ENCODE data around the gene FRG1. TPM values are rescaled to one million over a fixed set of nuclear protein-coding genes. Genes with fewer than 3 reads are reported as not detected.
"Not testable (repeated sequence)": the region's sequence is repeated elsewhere in the genome, so short reads cannot be mapped to it uniquely, and the experiment has no call there.

Gene FRG1
- total and polyA plus RNA-seq, 10 of the 15 experiments (the other 5 are each of a cell fraction or from before 2014, with no cell fraction given) = 28.9 to 190 (median 58.6) TPM

DNA sequence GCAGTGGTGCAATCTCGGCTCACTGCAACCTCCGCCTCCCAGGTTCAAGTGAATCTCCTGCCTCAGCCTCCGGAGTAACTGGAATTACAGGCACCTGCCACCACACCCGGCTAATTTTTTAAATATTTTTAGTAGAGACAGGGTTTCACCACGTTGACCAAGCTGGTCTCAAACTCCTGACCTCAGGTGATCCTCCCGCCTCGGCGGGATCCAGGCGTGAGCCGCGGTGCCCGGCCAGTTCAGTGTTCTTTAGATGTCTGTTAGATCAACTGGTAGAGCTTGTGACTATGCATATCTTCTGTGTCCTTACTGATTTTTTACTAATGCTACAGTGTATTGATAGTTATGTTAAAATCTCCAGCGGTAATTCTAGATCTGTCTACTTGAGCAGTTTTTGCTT is 6.2 kb downstream of the FRG1 start:
- intact Hi-C loops (cut with micrococcal nuclease; ENCODE audit: unreplicated experiment); H3K9ac ChIP-seq (ENCODE audit: control insufficient read depth, insufficient read depth, low read length); H2AFZ ChIP-seq (ENCODE audit: control insufficient read depth, low read depth, low read length); H3K36me3 ChIP-seq (ENCODE audit: control insufficient read depth in 2 of 2, insufficient read depth in 2 of 2, low read length in 1 of 2); SMC1A ChIA-PET (ENCODE audit: uncharacterized antibody, unreplicated experiment); DNase-seq (ENCODE audit: low read depth, low spot score); CTCF ChIA-PET; H3K4me3 ChIP-seq; BruUV-seq (replicated peaks); H3K27me3 ChIP-seq (replicated peaks in 1 of 2; ENCODE audit: control insufficient read depth in 2 of 2, insufficient read depth in 2 of 2, low read length in 1 of 2); in situ Hi-C loops (cut with MboI); H3K4me1 ChIP-seq (ENCODE audit: control insufficient read depth, insufficient read depth, low read length); FAIRE-seq; H3K9me3 ChIP-seq (replicated peaks; ENCODE audit: control insufficient read depth, insufficient read depth, low read length); H3K4me2 ChIP-seq (ENCODE audit: control insufficient read depth, insufficient read depth); ATAC-seq; RAD21 ChIA-PET (ENCODE audit: unreplicated experiment); POLR2A ChIA-PET; H3K27ac ChIP-seq (ENCODE audit: control insufficient read depth, insufficient read depth); H4K20me1 ChIP-seq (ENCODE audit: control insufficient read depth, insufficient read depth): not testable (repeated sequence)
- TF ChIP-seq, protein P1, sequence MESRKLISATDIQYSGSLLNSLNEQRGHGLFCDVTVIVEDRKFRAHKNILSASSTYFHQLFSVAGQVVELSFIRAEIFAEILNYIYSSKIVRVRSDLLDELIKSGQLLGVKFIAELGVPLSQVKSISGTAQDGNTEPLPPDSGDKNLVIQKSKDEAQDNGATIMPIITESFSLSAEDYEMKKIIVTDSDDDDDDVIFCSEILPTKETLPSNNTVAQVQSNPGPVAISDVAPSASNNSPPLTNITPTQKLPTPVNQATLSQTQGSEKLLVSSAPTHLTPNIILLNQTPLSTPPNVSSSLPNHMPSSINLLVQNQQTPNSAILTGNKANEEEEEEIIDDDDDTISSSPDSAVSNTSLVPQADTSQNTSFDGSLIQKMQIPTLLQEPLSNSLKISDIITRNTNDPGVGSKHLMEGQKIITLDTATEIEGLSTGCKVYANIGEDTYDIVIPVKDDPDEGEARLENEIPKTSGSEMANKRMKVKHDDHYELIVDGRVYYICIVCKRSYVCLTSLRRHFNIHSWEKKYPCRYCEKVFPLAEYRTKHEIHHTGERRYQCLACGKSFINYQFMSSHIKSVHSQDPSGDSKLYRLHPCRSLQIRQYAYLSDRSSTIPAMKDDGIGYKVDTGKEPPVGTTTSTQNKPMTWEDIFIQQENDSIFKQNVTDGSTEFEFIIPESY (IDR thresholded peaks at IDR 0.05) = peak; percentile 77; the same call in 1 of the 2 replicates
- peaks cover 20% of the 10 kb centered on the region for H3K79me2 ChIP-seq (ENCODE audit: control insufficient read depth, insufficient read depth, low read length)
- WGBS (ENCODE audit: insufficient coverage, insufficient replicate concordance, low lambda C conversion rate, missing lambda C conversion rate) = 92% methylated on average over 13 of the region's 13 CpGs

DNA sequence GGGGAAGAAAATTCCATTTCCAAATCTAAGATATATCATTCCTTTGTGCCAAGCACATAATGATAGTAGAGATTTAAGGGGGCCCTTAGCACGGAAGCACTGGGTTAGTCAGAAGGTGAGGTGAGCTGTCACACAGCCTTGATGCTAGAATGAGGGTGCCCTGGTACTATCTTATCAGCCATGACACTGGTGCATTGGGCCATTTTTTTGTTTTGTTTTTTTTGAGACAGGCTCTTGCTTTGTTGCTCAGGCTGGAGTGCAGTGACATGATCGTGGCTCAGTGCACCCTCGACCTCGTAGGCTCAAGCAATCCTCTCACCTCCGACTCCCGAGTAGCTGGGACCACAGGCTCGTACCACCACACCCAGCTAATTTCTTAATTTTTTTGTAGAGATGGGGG is 7.8 kb downstream of the FRG1 start:
- intact Hi-C loops (cut with micrococcal nuclease; ENCODE audit: unreplicated experiment); POLR2A ChIA-PET; H2AFZ ChIP-seq (ENCODE audit: control insufficient read depth, low read depth, low read length); CTCF ChIA-PET; H3K36me3 ChIP-seq (ENCODE audit: control insufficient read depth in 2 of 2, insufficient read depth in 2 of 2, low read length in 1 of 2); H3K4me2 ChIP-seq (ENCODE audit: control insufficient read depth, insufficient read depth); H4K20me1 ChIP-seq (ENCODE audit: control insufficient read depth, insufficient read depth); H3K4me3 ChIP-seq; SMC1A ChIA-PET (ENCODE audit: uncharacterized antibody, unreplicated experiment); H3K27ac ChIP-seq (ENCODE audit: control insufficient read depth, insufficient read depth); ATAC-seq; H3K4me1 ChIP-seq (ENCODE audit: control insufficient read depth, insufficient read depth, low read length); DNase-seq (ENCODE audit: low read depth, low spot score); H3K27me3 ChIP-seq (replicated peaks in 1 of 2; ENCODE audit: control insufficient read depth in 2 of 2, insufficient read depth in 2 of 2, low read length in 1 of 2); RAD21 ChIA-PET (ENCODE audit: unreplicated experiment); FAIRE-seq; BruUV-seq (replicated peaks); H3K9ac ChIP-seq (ENCODE audit: control insufficient read depth, insufficient read depth, low read length); H3K9me3 ChIP-seq (replicated peaks; ENCODE audit: control insufficient read depth, insufficient read depth, low read length); in situ Hi-C loops (cut with MboI): not testable (repeated sequence)
- 72% methylated on average over 7 of the region's 7 CpGs for WGBS (ENCODE audit: insufficient coverage, insufficient replicate concordance, low lambda C conversion rate, missing lambda C conversion rate)
- H3K79me2 ChIP-seq (ENCODE audit: control insufficient read depth, insufficient read depth, low read length) = peaks cover 12% of the 10 kb centered on the region

DNA sequence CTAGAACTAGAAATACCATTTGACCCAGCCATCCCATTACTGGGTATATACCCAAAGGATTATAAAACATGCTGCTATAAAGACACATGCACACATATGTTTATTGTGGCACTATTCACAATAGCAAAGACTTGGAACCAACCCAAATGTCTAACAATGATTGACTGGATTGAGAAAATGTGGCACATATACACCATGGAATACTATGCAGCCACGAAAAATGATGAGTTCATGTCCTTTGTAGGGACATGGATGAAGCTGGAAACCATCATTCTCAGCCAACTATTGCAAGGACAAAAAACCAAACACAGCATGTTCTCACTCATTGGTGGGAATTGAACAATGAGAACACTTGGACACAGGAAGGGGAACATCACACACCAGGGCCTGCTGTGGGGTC is 28.6 kb downstream of the FRG1 start:
- SMC1A ChIA-PET (ENCODE audit: uncharacterized antibody, unreplicated experiment); H3K36me3 ChIP-seq (ENCODE audit: control insufficient read depth in 2 of 2, insufficient read depth in 2 of 2, low read length in 1 of 2); in situ Hi-C loops (cut with MboI); H4K20me1 ChIP-seq (ENCODE audit: control insufficient read depth, insufficient read depth); H3K4me2 ChIP-seq (ENCODE audit: control insufficient read depth, insufficient read depth); H3K4me3 ChIP-seq; H3K4me1 ChIP-seq (ENCODE audit: control insufficient read depth, insufficient read depth, low read length); CTCF ChIA-PET; intact Hi-C loops (cut with micrococcal nuclease; ENCODE audit: unreplicated experiment); RAD21 ChIA-PET (ENCODE audit: unreplicated experiment); H3K79me2 ChIP-seq (ENCODE audit: control insufficient read depth, insufficient read depth, low read length); H2AFZ ChIP-seq (ENCODE audit: control insufficient read depth, low read depth, low read length); POLR2A ChIA-PET; DNase-seq (ENCODE audit: low read depth, low spot score); H3K27me3 ChIP-seq (replicated peaks in 1 of 2; ENCODE audit: control insufficient read depth in 2 of 2, insufficient read depth in 2 of 2, low read length in 1 of 2); FAIRE-seq; ATAC-seq; H3K27ac ChIP-seq (ENCODE audit: control insufficient read depth, insufficient read depth); H3K9ac ChIP-seq (ENCODE audit: control insufficient read depth, insufficient read depth, low read length); BruUV-seq (replicated peaks); H3K9me3 ChIP-seq (replicated peaks; ENCODE audit: control insufficient read depth, insufficient read depth, low read length): not testable (repeated sequence)
- WGBS (ENCODE audit: insufficient coverage, insufficient replicate concordance, low lambda C conversion rate, missing lambda C conversion rate) = 0% methylated on average over 1 of the region's 1 CpG
